Endothelial cell of umbilical vein (primary cell): ENCODE results near the gene PID1. TPM values are rescaled to one million over a fixed set of nuclear protein-coding genes. Genes with fewer than 3 reads are reported as not detected.

Experiments
- BruUV-seq: library from RNA; stranded (reverse); fragments of 400-500 nt; replicated peaks from 2 replicates; lab custom pipeline; 2021; lab: Mats Ljungman, UMichigan
- CTCF ChIA-PET: fragments of 300-600, 350-600 bp; sonication (Branson Sonifier 250); formaldehyde crosslinking; loops from one replicate; lab custom pipeline; 2021; ENCODE audit warnings: antibody characterized with exemption, inconsistent platforms; lab: Charles Lee
- POLR2A ChIA-PET: fragments of 300-600, 350-600 bp; sonication (Branson Sonifier 250); formaldehyde crosslinking; loops from one replicate; lab custom pipeline; 2021; ENCODE audit warnings: antibody characterized with exemption, inconsistent platforms; lab: Charles Lee
- DNase-seq: peaks from one replicate; pipeline ENCODE4 v3.0.0-alpha.2; 2011; ENCODE audit warnings: low read depth, low spot score
- FAIRE-seq: peaks from 2 replicates; lab custom pipeline; 2011; peaks lifted over from hg19 to GRCh38; lab: Jason Lieb, UNC
- H2AFZ ChIP-seq: 2 replicates; pipeline ENCODE4 v1.6.0; 2012; ENCODE audit warnings: low read depth, low read length, control low read depth, inconsistent platforms
- H3K27ac ChIP-seq: 2 replicates; pipeline ENCODE4 v1.5.1; 2011; ENCODE audit warnings: low read depth, mild to moderate bottlenecking, control low read depth, low read length, moderate library complexity; ENCODE audit not compliant: insufficient read depth
- H3K27me3 ChIP-seq, 2 experiments: 2 replicates each; pipeline versions ENCODE4 v1.6.0 to v1.6.1; 2011; ENCODE audit warnings: low read length in 2 of 2, mixed read lengths in 1 of 2; ENCODE audit not compliant: control insufficient read depth in 2 of 2, insufficient read depth in 2 of 2
- H3K36me3 ChIP-seq, 2 experiments: 2 replicates in 1 of 2; 3 replicates in 1 of 2; pipeline ENCODE4 v1.5.1; 2011; ENCODE audit warnings: low read length in 2 of 2, mild to moderate bottlenecking in 1 of 2, moderate library complexity in 1 of 2; ENCODE audit not compliant: control insufficient read depth in 2 of 2, insufficient read depth in 2 of 2; ENCODE audit errors: extremely low read depth in 1 of 2
- H3K4me1 ChIP-seq: 3 replicates; pipeline ENCODE4 v1.5.1; 2011; ENCODE audit warnings: mild to moderate bottlenecking, low read length; ENCODE audit not compliant: control insufficient read depth, insufficient read depth; ENCODE audit errors: extremely low read depth
- H3K4me2 ChIP-seq: 2 replicates; pipeline ENCODE4 v1.6.1; 2011; ENCODE audit warnings: low read length, control low read depth, mixed read lengths; ENCODE audit not compliant: insufficient read depth
- H3K4me3 ChIP-seq, 3 experiments: fragments of 200-600 bp in 1 of 3; sonication (generic), shearing (Covaris generic) in 1 of 3; replicated peaks in 1 of 3; 2 replicates each; pipeline ENCODE4 v1.5.1; 2011 to 2016; ENCODE audit warnings: control low read depth in 3 of 3, low read length in 3 of 3, mild to moderate bottlenecking in 2 of 3, inconsistent platforms in 1 of 3, low read depth in 1 of 3, moderate library complexity in 1 of 3; ENCODE audit not compliant: insufficient read depth in 1 of 3
- H3K79me2 ChIP-seq: 2 replicates; pipeline ENCODE4 v1.6.0; 2012; ENCODE audit warnings: low read length, inconsistent platforms; ENCODE audit not compliant: control insufficient read depth, insufficient read depth
- H3K9ac ChIP-seq: replicated peaks from 2 replicates; pipeline ENCODE3; 2011; ENCODE audit warnings: low read length, control low read depth; ENCODE audit not compliant: insufficient read depth; ENCODE audit errors: extremely low read depth
- H3K9me1 ChIP-seq: replicated peaks from 3 replicates; pipeline ENCODE4 v1.6.0; 2011; ENCODE audit warnings: mild to moderate bottlenecking, low read length; ENCODE audit not compliant: control insufficient read depth, insufficient read depth; ENCODE audit errors: extremely low read depth
- H3K9me3 ChIP-seq: replicated peaks from 2 replicates; pipeline ENCODE4 v1.5.1; 2012; ENCODE audit warnings: low read length, inconsistent platforms; ENCODE audit not compliant: control insufficient read depth, insufficient read depth
- H4K20me1 ChIP-seq: replicated peaks from 2 replicates; pipeline ENCODE3; 2011; ENCODE audit warnings: mild to moderate bottlenecking, low read length; ENCODE audit not compliant: control insufficient read depth, insufficient read depth; ENCODE audit errors: extremely low read depth
- CTCF ChIP-seq, 2 donors: IDR thresholded peaks; 1 replicate in 1 of 2; 2 replicates in 1 of 2; pipeline ENCODE4 v1.5.1; 2011; ENCODE audit warnings: low read length in 2 of 2, mild to moderate bottlenecking in 2 of 2, moderate library complexity in 2 of 2, control low read depth in 1 of 2, inconsistent platforms in 1 of 2, low read depth in 1 of 2; ENCODE audit not compliant: insufficient read depth in 1 of 2; ENCODE audit errors: extremely low read depth in 1 of 2
- EZH2 ChIP-seq: IDR thresholded peaks from 2 replicates; pipeline ENCODE4 v1.6.1; 2012; ENCODE audit warnings: borderline replicate concordance, low read depth, mild to moderate bottlenecking, moderate library complexity, low read length, inconsistent platforms; ENCODE audit not compliant: severe bottlenecking
- FOS ChIP-seq: IDR thresholded peaks from 2 replicates; pipeline ENCODE4 v1.6.1; 2011; ENCODE audit warnings: mild to moderate bottlenecking, low read length, moderate library complexity, borderline replicate concordance; ENCODE audit not compliant: insufficient read depth
- GATA2 ChIP-seq: IDR thresholded peaks from 2 replicates; pipeline ENCODE4 v1.7.0; 2011; ENCODE audit warnings: low read depth, mild to moderate bottlenecking, moderate library complexity, mixed read lengths, low read length; ENCODE audit not compliant: insufficient read length, insufficient read depth
- JUN ChIP-seq: IDR thresholded peaks from 2 replicates; pipeline ENCODE4 v1.6.1; 2011; ENCODE audit warnings: borderline replicate concordance, low read depth; ENCODE audit not compliant: insufficient read length, insufficient read depth
- MAX ChIP-seq: IDR thresholded peaks from 2 replicates; pipeline ENCODE4 v1.6.1; 2011; ENCODE audit not compliant: insufficient read depth, insufficient read length
- MYC ChIP-seq: IDR thresholded peaks from one replicate; pipeline ENCODE4 v1.6.1; 2011; ENCODE audit warnings: mild to moderate bottlenecking, low read depth, low read length
- POLR2A ChIP-seq: IDR thresholded peaks from 2 replicates; pipeline ENCODE4 v1.6.1; 2012; ENCODE audit warnings: low read depth, mild to moderate bottlenecking, control low read depth, low read length
- POLR2AphosphoS5 ChIP-seq: IDR thresholded peaks from 2 replicates; pipeline ENCODE4 v1.6.1; 2012; ENCODE audit warnings: low read depth, mild to moderate bottlenecking, control low read depth, low read length, moderate library complexity; ENCODE audit not compliant: insufficient read depth
- dilution Hi-C: fragments of 300-500 bp; cut with MboI; formaldehyde crosslinking; loops from one replicate; pipeline ENCODE4 v1.15.0; 2019; ENCODE audit warnings: low sequenced_read_pairs; ENCODE audit not compliant: extremely low pct_ligation_motif_present
- intact Hi-C: fragments of 100-400 bp; cut with micrococcal nuclease; formaldehyde crosslinking; loops from one replicate; pipeline ENCODE4 v1.10.0; 2022
- polyA plus RNA-seq, 4 experiments: library from polyadenylated mRNA; depleted of rRNA in 3 of 4; stranded (reverse) in 3 of 4; unstranded in 1 of 4; fragments of >200 nt; gene quantifications; 2 replicates each; pipeline versions ENCODE4 v1.2.1 to v1.2.3, GENCODE V29; 2011 to 2012; ENCODE audit warnings: missing spikeins in 1 of 4
- total RNA-seq: library from RNA; stranded (reverse); gene quantifications from 2 replicates; pipeline ENCODE4 v1.2.3, GENCODE V29; 2021

Gene PID1
- total and polyA plus RNA-seq, 2 donors (not counting 3 experiments of a cell fraction or from before 2014, with no cell fraction given) = not detected

GRCh38 chr2:229095472-229095871, 175.6 kb downstream of the PID1 start:
- H3K36me3 ChIP-seq = no peaks in the 10 kb centered on the region
- BruUV-seq = no TSS peak

GRCh38 chr2:229090225-229090624, 180.9 kb downstream of the PID1 start:
- DNase-seq (no peak), FAIRE-seq (no peak)
- POLR2A ChIA-PET = no interaction called here
- dilution Hi-C loops (no loop called here), intact Hi-C loops (no loop called here)
- Histone ChIP-seq H4K20me1 (no peaks in the 10 kb centered on the region), H3K4me2 (no peak overlapping the region), H3K27me3 (no peaks in the 10 kb centered on the region), H3K4me1 (no peaks in the 10 kb centered on the region), H3K9me1 (no peaks in the 10 kb centered on the region), H3K9me3 (peaks cover 2% of the 10 kb centered on the region), H3K9ac (no peak overlapping the region), H3K27ac (no peak overlapping the region), H3K36me3 (no peaks in the 10 kb centered on the region), H3K4me3 (no peak overlapping the region), H2AFZ (no peak overlapping the region), H3K79me2 (no peaks in the 10 kb centered on the region)
- TF ChIP-seq CTCF (IDR thresholded peaks at IDR 0.05; ENCODE audit: extremely low read depth in 1 of 2, insufficient read depth in 1 of 2, low read depth in 1 of 2, low read length in 2 of 2) (no peak), FOS (no peak), EZH2 (no peak), POLR2A (no peak), JUN (no peak), POLR2AphosphoS5 (no peak), MYC (no peak), GATA2 (no peak), MAX (no peak)
- no TSS peak for BruUV-seq
- CTCF ChIA-PET = no interaction called here

More at GRCh38 chr2:229095472-229095871, 175.6 kb downstream of the PID1 start:
- Histone ChIP-seq H3K4me3 (no peak overlapping the region), H3K79me2 (no peaks in the 10 kb centered on the region), H4K20me1 (no peaks in the 10 kb centered on the region), H3K9me1 (no peaks in the 10 kb centered on the region), H3K27ac (no peak overlapping the region), H3K4me1 (no peaks in the 10 kb centered on the region), H3K9ac (no peak overlapping the region), H3K27me3 (no peaks in the 10 kb centered on the region), H3K9me3 (peaks cover 2% of the 10 kb centered on the region), H2AFZ (no peak overlapping the region), H3K4me2 (no peak overlapping the region)
- no peak for TF ChIP-seq POLR2AphosphoS5
- TF ChIP-seq MYC = no peak
- no peak for TF ChIP-seq EZH2
- dilution Hi-C loops = no loop called here
- FAIRE-seq (no peak), DNase-seq (no peak)
- intact Hi-C loops = no loop called here
- ChIA-PET CTCF (no interaction called here), POLR2A (no interaction called here)
